K562 (cell line): ENCODE data around the gene DOCK6. TPM values are rescaled to one million over a fixed set of nuclear protein-coding genes. Genes with fewer than 3 reads are reported as not detected.
A peak's percentile ranks its signal among the peaks of the same experiment; 100 is the strongest.

Experiments
- ARID2 ChIP-seq: fragments of 450-650 bp; IDR thresholded peaks from 2 replicates; pipeline ENCODE4 v1.6.1; 2017; ENCODE audit warnings: antibody characterized with exemption, mild to moderate bottlenecking
- BCOR ChIP-seq: fragments of 450-650 bp; IDR thresholded peaks from 2 replicates; pipeline ENCODE4 v1.6.1; 2016
- CCAR2 ChIP-seq: fragments of 200-400 bp; formaldehyde crosslinking; IDR thresholded peaks from 2 replicates; pipeline ENCODE4 v1.6.1; 2017; ENCODE audit warnings: mild to moderate bottlenecking, low read depth, low read length
- CXXC5 ChIP-seq: fragments of 250-450 bp; sonication (Bioruptor Pico); IDR thresholded peaks from 2 replicates; pipeline ENCODE4 v1.8.0; 2022; ENCODE audit warnings: inconsistent platforms, mild to moderate bottlenecking, moderate library complexity
- ETV6 ChIP-seq, 3 experiments: fragments of 150-350 bp in 1 of 3; sonication (generic) in 1 of 3; formaldehyde crosslinking in 1 of 3; IDR thresholded peaks; 2 replicates each; pipeline versions ENCODE4 v1.6.1 to v1.8.0; 2014 to 2022; ENCODE audit warnings: borderline replicate concordance in 2 of 3, low read depth in 2 of 3, antibody characterized with exemption in 1 of 3, low read length in 1 of 3, mild to moderate bottlenecking in 1 of 3, missing genetic modification reagents in 1 of 3
- EWSR1 ChIP-seq: fragments of 450-650 bp; IDR thresholded peaks from 2 replicates; pipeline ENCODE4 v1.6.1; 2018; ENCODE audit warnings: borderline replicate concordance, mild to moderate bottlenecking, low read depth, moderate library complexity; ENCODE audit not compliant: partially characterized antibody
- GATAD2A ChIP-seq: fragments of 450-650 bp; IDR thresholded peaks from 2 replicates; pipeline ENCODE4 v1.6.1; 2017
- HDAC1 ChIP-seq, 2 experiments: fragments of 450-650 bp; IDR thresholded peaks; 2 replicates each; pipeline ENCODE4 v1.6.1; 2016 to 2017; ENCODE audit warnings: inconsistent platforms in 1 of 2, mild to moderate bottlenecking in 1 of 2, moderate library complexity in 1 of 2
- SMAD3 ChIP-seq: fragments of 450-650 bp; formaldehyde crosslinking; conservative IDR thresholded peaks from 2 replicates; pipeline ENCODE4 v1.4.0; 2020; ENCODE audit warnings: mild to moderate bottlenecking
- TSC22D4 ChIP-seq: fragments of 450-650 bp; IDR thresholded peaks from 2 replicates; pipeline ENCODE4 v1.6.1; 2016; ENCODE audit warnings: missing genetic modification characterization, missing biosample characterization, control low read depth
- ZNF274 ChIP-seq: IDR thresholded peaks from 2 replicates; pipeline ENCODE4 v1.6.1; 2011; ENCODE audit warnings: low read depth, mild to moderate bottlenecking, low read length, moderate library complexity, borderline replicate concordance
- polyA plus RNA-seq, 8 experiments: library from polyadenylated mRNA; depleted of rRNA in 4 of 8; stranded (reverse) in 5 of 8; unstranded in 3 of 8; fragments of >200 nt; fragmentation: Nextera tagmentation in 2 of 8; fragmentation: Illumina TruSeq in 1 of 8; extraction: Ambion mirVana in 2 of 8; extraction: Trizol in 1 of 8; gene quantifications; 2 replicates each; pipeline versions ENCODE4 v1.2.1 to v1.2.3, GENCODE V29; 2011 to 2014; ENCODE audit warnings: inconsistent platforms in 1 of 8, missing spikeins in 1 of 8
- total RNA-seq, 7 experiments: library from RNA; depleted of rRNA in 6 of 7; stranded (reverse); fragments of >200 nt in 6 of 7; fragmentation: Illumina TruSeq in 2 of 7; extraction: Trizol in 2 of 7; gene quantifications; 2 replicates each; pipeline versions ENCODE4 v1.2.1 to v1.2.3, GENCODE V29; 2011 to 2021; ENCODE audit warnings: low replicate concordance in 1 of 7
- TF ChIP-seq, protein P1 (sequence below): fragments of 450-650 bp; IDR thresholded peaks from 2 replicates; pipeline ENCODE4 v1.6.1; 2016; ENCODE audit warnings: low read depth

The DOCK6 gene
- total and polyA plus RNA-seq, 9 of the 15 experiments (the other 6 are each of a cell fraction or from before 2014, with no cell fraction given), result 0.35 to 19.3 (median 3.8) TPM

DNA sequence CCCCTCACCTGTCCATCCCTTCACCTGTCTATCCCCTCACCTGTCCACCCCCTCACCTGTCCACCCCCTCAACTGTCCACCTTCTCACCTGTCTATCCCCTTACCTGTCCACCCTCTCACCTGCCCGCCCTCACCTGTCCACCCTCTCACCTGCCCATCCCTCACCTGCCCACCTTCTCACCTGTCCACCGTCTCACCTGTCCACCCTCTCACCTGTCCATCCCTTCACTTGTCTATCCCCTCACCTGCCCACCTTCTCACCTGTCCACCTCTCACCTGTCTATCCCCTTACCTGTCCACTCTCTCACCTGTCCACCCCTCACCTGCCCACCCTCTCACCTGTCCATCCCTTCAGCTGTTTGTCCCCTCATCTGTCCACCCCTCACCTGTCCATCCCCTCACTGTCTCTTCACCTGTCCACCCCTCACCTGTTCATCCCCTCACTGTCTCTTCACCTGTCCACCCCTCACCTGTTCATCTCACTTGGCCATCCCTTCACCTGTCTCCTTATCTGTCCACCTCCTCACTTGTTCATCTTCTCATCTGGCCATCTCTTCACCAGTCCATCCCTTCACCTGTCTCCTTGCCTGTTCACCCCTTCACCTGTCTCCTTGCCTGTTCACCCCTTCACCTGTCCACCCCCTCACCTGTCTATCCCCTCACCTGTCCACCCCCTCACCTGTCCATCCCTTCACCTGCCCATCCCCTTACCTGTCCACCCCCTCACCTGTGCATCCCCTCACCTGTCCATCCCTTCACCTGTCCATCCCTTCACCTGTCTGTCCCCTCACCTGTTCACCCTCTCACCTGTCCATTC lies 52.3 kb downstream of the DOCK6 start (continued):
- TF ChIP-seq CXXC5 (CRISPR knock-in tag) (no peak), BCOR (no peak), ARID2 (no peak), HDAC1 (IDR thresholded peaks at IDR 0.05) (peak in 1 of 2 experiments; percentile 36; a peak in 1 of 4 replicates), GATAD2A (peak; percentile 28; the same call in 1 of the 2 replicates), EWSR1 (no peak), TSC22D4 (tag) (no peak), ETV6 (IDR thresholded peaks at IDR 0.05; ENCODE audit: borderline replicate concordance in 1 of 2, low read depth in 2 of 2, low read length in 1 of 2) (no peak), ETV6 (CRISPR knock-in tag; IDR thresholded peaks at IDR 0.05; ENCODE audit: borderline replicate concordance) (no peak), ZNF274 (no peak), CCAR2 (no peak), SMAD3 (CRISPR knock-in tag) (no peak)
- TF ChIP-seq, protein P1, sequence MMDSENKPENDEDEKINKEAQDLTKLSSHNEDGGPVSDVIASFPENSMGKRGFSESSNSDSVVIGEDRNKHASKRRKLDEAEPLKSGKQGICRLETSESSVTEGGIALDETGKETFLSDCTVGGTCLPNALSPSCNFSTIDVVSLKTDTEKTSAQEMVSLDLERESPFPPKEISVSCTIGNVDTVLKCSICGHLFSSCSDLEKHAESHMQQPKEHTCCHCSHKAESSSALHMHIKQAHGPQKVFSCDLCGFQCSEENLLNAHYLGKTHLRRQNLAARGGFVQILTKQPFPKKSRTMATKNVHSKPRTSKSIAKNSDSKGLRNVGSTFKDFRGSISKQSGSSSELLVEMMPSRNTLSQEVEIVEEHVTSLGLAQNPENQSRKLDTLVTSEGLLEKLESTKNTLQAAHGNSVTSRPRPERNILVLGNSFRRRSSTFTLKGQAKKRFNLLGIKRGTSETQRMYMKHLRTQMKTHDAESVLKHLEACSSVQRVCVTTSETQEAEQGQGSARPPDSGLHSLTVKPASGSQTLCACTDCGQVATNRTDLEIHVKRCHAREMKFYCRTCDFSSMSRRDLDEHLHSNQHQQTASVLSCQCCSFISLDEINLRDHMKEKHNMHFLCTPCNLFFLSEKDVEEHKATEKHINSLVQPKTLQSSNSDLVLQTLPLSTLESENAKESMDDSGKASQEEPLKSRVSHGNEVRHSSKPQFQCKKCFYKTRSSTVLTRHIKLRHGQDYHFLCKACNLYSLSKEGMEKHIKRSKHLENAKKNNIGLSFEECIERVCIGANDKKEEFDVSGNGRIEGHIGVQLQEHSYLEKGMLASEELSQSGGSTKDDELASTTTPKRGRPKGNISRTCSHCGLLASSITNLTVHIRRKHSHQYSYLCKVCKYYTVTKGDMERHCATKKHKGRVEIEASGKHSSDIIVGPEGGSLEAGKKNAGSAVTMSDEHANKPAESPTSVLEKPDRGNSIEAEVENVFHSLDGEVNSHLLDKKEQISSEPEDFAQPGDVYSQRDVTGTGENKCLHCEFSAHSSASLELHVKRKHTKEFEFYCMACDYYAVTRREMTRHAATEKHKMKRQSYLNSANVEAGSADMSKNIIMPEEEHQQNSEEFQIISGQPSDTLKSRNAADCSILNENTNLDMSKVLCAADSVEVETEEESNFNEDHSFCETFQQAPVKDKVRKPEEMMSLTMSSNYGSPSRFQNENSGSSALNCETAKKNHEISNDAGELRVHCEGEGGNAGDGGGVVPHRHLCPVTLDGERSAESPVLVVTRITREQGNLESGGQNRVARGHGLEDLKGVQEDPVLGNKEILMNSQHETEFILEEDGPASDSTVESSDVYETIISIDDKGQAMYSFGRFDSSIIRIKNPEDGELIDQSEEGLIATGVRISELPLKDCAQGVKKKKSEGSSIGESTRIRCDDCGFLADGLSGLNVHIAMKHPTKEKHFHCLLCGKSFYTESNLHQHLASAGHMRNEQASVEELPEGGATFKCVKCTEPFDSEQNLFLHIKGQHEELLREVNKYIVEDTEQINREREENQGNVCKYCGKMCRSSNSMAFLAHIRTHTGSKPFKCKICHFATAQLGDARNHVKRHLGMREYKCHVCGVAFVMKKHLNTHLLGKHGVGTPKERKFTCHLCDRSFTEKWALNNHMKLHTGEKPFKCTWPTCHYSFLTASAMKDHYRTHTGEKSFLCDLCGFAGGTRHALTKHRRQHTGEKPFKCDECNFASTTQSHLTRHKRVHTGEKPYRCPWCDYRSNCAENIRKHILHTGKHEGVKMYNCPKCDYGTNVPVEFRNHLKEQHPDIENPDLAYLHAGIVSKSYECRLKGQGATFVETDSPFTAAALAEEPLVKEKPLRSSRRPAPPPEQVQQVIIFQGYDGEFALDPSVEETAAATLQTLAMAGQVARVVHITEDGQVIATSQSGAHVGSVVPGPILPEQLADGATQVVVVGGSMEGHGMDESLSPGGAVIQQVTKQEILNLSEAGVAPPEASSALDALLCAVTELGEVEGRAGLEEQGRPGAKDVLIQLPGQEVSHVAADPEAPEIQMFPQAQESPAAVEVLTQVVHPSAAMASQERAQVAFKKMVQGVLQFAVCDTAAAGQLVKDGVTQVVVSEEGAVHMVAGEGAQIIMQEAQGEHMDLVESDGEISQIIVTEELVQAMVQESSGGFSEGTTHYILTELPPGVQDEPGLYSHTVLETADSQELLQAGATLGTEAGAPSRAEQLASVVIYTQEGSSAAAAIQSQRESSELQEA, result no peak
- TF ChIP-seq, all 486 proteins: peak for 5
